ENCODE measurements around the gene B3GNT7.
"Not testable (repeated sequence)": the region's sequence is repeated elsewhere in the genome, so short reads cannot be mapped to it uniquely, and the experiment has no call there.

The B3GNT7 gene

GRCh38 chr2:231385429-231385828 lies 10.1 kb upstream of the B3GNT7 start:
- DNase-seq (ENCODE audit: low spot score): no peak

GRCh38 chr2:231386446-231386845 lies 9.1 kb upstream of the B3GNT7 start:
- peak; percentile 74 for DNase-seq (ENCODE audit: low spot score)

GRCh38 chr2:231387904-231388724 lies 7.4 kb upstream of the B3GNT7 start:
- DNase-seq (ENCODE audit: low spot score): no peak

- DNase-seq (ENCODE audit: low spot score): no peak
These were observed 6.7 kb upstream of the B3GNT7 start for GRCh38 chr2:231388725-231389346.

- DNase-seq (ENCODE audit: low spot score): no peak
These were observed 4.8 kb upstream of the B3GNT7 start for GRCh38 chr2:231390667-231391066.

- DNase-seq (ENCODE audit: low spot score): no peak
These were observed 3.5 kb upstream of the B3GNT7 start for GRCh38 chr2:231391981-231392380.

- no peak for DNase-seq (ENCODE audit: low spot score)
These were observed 2.9 kb upstream of the B3GNT7 start for GRCh38 chr2:231392431-231393148.

GRCh38 chr2:231393149-231394131 lies 2.1 kb upstream of the B3GNT7 start:
- no peak for DNase-seq (ENCODE audit: low spot score)

- no peak for DNase-seq (ENCODE audit: low spot score)
These were observed 1.0 kb upstream of the B3GNT7 start for GRCh38 chr2:231394211-231395141.

- no peak for DNase-seq (ENCODE audit: low spot score)
These were observed 730 bp downstream of the B3GNT7 start for GRCh38 chr2:231396058-231396821.

GRCh38 chr2:231397011-231397927 lies 1.8 kb downstream of the B3GNT7 start:
- no peak for DNase-seq (ENCODE audit: low spot score)

GRCh38 chr2:231397928-231398294 lies 2.4 kb downstream of the B3GNT7 start:
- no peak for DNase-seq (ENCODE audit: low spot score)

- no peak for DNase-seq (ENCODE audit: low spot score)
These were observed 3.1 kb downstream of the B3GNT7 start for GRCh38 chr2:231398585-231398984.

GRCh38 chr2:231399046-231399852 lies 3.7 kb downstream of the B3GNT7 start:
- DNase-seq (ENCODE audit: low spot score): no peak

- DNase-seq (ENCODE audit: low spot score): peak; percentile 76
These were observed 4.6 kb downstream of the B3GNT7 start for GRCh38 chr2:231399853-231400680.

GRCh38 chr2:231400681-231401080 lies 5.2 kb downstream of the B3GNT7 start:
- not testable (repeated sequence) for DNase-seq (ENCODE audit: low spot score)

- not testable (repeated sequence) for DNase-seq (ENCODE audit: low spot score)
These were observed 5.6 kb downstream of the B3GNT7 start for GRCh38 chr2:231401101-231401500.
